Measurements from ENCODE around the gene DYRK1A. TPM values are rescaled to one million over a fixed set of nuclear protein-coding genes. Genes with fewer than 3 reads are reported as not detected.

DYRK1A gene
- 11.4 to 13.5 TPM (median 12.8 TPM) in 5 replicates for total RNA-seq (2022; extraction: Qiagen RNA extraction)

DNA sequence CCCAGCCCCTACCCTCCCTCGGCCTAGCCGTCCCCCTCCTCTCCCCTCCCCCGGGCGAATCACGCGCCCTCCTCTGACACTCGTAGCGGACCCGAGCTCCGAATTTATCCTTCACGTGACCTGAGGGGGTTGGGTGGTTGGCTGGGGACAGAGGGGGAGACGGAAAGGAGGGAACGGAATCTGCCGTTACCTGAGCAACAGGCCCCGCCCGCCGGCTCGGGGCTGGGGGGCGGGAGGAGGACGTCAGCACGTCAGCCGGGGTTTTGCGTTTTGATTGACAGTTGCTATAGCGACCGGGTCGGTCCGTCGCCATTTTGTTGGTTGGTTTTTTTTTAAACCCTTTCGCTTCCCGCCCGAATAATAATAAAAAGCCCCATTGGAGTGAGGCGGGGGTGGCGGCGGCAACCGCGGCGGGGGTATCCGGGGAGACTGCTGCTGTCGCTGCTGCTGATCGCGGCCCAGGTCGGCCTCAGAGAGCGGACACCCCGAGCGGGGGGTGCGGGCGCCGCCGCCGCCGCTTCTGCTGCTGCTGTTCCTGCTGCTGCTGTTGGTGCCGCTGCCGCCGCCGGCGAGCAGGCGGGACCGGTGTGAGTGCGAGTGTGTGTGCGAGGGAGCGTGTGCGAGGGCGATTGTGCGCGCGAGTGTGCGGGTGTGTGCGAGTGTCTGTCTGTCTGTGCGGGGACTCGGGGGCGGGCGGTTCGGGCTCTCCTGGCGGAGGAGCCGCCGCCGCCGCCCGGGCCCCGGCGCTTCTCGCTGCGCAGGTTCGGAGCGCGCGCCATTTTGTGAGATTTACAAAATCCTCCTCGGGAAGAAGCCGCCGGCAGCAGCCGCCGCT lies at the start of gene DYRK1A:
DYRK1A (plus strand) TSS at position 292 of the 835 bp plus-strand sequence. CDS start 53,602 bp downstream, outside the sequence.

Other genes with a start within 250 kb of the DYRK1A start
- 28.2 to 32.3 TPM (median 30.5 TPM) in 5 replicates for gene VPS26C, start 99.4 kb upstream of the DYRK1A start, total RNA-seq (2022; extraction: Qiagen RNA extraction)